HG03571 (cell line): ENCODE data around the gene WDR43.

Experiments
- ATAC-seq: cut with Tn5 transposase; IDR thresholded peaks from one replicate; pipeline ENCODE4 v1.9.1; 2021; ENCODE audit not compliant: unreplicated experiment

WDR43 gene

DNA sequence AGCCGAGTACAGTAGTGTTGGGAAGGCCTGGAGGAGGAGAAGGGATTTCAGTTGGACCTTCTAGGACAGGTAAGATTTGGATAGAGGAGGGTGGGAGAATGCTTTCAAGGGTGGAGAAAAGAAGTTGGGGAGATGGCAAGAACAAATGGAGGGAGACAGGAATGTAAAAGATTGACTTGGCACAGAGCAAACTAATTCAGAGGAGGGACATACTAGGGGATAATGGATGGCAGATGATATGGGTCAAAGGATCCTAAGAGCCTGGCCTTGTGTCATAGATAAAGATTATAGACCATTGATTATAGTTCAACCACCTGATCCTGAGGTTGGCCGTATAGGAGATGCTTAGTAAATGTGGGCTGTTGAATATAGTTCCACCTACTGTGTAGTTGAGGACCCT lies 12.4 kb downstream of the WDR43 start:
- no peak for ATAC-seq

DNA sequence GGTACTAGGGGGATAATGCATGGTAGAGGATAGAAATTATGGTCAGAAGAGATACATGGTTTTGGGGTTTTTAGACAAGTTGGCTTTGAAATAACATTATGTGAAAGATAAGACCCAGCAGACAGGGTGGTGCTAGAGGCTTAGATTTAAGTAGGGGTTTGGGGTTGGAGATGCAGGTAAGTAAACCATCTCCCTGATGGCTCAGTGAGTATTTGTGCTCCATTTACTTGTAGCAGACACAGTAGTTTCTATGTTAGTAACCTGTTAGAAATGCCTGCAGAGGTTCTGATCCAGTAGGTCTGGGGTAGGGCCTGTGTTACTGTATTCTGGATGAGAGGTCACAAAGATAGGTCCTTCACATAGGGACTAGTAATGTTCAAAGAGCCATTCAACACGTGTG lies 13.7 kb downstream of the WDR43 start:
- no peak for ATAC-seq

DNA sequence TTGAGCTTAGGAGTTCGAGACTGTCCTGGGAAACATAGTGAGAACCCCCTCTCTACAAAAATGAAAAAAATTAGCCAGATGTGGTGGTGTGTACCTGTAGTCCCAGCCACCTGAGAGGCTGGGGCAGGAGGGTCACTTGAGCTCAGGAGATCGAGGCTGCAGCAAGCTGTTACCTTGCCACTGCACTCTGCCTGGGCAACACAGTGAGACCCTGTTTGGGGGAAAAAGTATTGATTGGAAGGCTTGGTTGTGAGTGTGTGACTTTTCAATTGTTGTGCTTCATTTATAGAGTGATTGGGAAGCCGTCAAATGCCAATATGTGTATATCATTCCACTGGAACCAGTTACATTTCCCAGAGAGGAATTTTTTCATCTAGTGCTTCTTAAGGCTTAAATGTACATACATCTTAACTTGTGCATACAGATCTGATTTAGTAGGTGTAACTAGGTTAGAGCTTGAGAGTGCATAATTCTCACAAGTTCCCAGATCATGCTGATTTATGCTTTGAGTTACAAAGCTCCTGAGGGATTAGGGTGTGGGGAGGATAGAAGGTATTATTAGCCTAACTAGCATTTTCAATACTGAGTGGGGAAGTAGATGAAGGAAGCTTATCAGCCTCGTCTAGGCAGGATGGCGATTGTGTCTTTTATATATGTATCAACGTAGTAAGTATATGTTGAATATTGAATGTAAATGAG lies 15.3 kb downstream of the WDR43 start:
- ATAC-seq = no peak

DNA sequence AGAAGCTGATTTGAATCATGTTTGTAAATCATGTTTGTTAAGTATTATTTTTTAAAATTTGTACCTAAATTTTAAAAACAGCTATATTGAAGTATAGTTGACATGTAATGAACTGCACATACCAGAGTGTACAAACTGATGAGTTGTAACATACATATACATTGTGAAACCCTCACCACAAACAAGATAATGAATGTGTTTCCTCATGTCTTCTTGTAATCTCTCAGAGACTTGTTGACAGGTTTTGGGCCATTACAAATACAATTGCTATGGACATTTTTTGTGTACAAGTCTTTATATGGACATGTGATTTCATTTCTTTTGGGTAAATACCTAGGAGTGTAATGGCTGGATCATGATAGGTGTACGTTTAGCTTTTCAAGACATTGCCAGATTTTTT lies 21.5 kb downstream of the WDR43 start:
- no peak for ATAC-seq

DNA sequence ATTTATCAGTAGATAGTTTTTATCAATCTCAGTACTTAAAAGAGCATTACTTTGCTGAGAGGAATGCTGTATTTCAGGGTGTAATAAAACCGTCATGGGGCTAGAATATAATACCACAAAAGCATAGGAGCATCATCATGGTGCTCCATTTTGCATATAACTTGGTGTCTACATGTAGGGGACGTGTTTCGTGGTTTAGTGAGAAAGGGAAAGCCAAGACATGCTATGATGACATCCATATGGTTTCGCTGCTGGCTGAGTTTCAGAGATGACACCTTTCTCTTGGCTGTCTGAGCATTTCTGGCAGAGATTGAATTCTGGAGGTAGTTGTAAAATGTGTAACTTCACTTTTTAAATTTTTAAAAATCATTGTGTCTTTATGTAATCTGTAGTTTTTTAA lies 32.4 kb downstream of the WDR43 start:
- no peak for ATAC-seq

DNA sequence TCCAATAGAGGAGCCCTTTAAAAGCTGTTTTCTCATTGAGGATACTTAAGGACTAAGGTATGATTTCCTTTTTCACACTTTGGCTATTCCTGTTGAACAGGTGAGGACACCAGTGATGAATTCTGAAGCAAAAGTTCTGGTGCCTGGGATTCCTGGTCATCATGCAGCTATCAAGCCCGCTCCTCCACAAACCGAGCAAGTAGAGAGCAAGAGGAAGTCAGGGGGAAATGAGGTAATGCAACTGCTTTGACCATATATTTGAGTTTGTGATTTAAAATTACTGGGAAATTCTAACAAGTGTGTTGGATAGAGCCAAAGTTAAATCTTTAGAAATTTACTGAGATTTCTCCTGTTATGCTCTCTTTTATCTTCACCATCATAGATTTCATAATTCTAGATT lies 33.0 kb downstream of the WDR43 start:
- ATAC-seq = no peak

DNA sequence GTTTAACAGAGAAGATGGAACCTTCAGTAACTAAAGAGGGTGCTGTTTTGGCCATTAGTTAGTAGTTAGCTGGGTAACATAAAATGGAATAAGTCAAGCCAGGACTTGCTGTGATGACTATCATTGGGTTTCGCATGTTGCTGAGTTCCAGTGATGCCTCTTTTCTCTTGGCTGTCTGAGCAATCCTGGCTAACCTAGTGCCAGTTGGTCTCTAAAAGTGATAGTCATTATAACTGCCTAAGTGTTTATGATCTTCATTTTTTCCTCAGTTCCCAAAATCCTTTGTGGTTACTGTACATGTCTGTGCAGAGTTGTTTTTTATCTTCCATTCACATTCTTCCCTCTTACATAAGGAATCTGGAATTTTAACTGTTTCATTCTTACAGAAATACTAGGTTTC lies 33.4 kb downstream of the WDR43 start:
- ATAC-seq = no peak

DNA sequence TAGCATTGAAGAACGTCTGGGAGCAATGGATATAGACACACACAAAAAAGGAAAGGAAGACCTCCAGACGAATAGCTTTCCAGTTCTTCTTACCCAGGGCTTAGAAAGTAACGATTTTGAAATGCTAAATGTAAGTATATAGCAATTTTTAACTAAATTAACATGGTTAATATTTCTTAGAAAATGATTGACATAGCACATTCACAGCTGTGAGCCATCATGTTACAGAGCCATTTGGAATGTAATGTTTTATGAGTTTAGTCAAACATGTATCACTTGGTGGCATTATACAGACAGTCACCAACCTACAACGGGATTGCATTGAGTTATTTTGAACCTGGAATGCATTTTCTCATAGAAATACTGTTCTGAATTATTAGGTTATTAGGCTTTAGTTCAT lies 35.1 kb downstream of the WDR43 start:
- no peak for ATAC-seq

DNA sequence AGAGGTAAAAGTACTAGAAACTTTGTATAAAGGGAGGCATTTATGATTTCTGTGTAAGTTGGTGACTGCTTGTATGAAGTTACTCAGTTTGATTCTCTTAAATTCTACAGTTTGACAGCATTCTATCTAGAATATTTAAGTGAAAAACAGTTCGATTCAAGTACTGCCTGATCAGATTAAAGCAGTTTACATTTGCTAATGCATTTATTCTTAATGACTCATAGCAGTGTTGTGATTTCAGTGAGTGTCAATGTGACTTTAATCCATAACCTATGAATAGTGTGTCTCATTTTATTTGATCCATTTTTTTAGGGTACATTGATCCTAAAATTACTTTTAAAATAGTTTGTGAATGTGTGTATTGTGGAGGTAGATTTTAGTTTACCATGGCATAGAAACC lies 35.7 kb downstream of the WDR43 start:
- ATAC-seq = no peak

DNA sequence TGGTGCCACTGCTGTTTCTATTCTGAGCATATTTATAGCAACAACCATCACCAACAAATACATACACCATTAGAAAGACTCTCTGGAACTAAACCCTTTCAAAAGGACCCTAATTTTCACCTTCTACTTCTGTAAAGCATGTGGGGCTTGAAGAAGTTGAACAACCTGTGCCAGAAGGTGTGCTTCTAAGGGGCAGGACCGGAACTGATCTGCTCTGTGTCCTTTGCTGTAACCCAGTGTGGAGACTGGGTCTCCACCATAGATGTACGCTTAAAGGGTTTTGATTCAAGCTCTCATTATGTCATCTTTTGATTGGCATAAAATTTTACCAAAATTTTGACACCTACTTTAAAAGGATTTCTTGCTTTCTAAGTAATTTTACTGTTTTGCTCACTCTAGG lies 40.3 kb downstream of the WDR43 start:
- ATAC-seq = no peak

DNA sequence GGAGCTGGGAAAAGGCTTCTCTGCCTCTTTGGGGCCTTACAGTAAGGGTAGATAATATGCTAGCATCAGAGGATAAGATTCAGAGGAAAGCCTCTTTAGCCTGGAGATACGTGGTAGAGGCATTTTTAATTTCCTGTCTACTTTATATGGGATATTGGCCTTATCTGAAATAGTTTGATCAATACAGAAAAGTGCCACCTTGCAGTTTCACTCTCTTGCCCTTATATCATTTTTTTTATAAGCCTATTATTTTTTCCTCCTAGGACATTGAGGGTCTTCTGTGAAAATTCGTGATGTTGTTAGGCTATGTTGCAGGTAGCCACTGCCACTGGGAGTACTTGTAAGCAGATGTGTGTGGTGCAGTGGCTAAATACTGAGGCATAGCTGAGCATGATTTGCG lies 46.5 kb downstream of the WDR43 start:
- no peak for ATAC-seq

DNA sequence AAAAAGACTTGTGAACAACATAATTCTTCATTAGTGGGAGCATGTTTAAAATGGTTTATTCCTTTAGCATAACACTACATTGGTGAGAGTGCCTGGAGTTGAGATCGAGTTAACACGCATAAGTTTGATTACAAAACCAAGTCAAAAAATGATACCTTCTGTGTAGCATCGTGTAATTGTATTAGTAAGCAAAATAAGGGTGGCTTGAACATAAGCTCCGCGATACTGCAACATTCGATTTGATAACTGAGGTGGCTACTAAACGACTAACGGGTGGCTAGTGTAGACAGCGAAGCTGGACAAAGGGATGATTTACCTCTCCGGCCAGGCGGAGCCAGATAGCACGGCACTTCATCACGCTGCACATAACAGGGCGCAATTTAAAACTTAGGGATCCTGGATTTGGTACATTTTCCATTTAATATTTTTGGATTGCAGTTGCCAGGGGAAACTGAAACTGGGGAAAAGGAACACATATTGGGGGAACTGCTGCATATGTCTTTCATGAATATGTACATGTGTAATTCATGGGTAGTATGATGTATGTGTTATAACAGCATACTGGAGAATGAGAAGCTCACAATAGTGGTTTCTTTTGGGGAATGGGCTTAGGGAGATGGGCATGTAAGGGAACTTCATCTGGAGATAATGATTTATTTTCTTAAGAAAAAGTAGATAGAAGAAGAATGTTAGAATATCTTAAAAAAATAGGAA lies 50.2 kb downstream of the WDR43 start:
- no peak for ATAC-seq

DNA sequence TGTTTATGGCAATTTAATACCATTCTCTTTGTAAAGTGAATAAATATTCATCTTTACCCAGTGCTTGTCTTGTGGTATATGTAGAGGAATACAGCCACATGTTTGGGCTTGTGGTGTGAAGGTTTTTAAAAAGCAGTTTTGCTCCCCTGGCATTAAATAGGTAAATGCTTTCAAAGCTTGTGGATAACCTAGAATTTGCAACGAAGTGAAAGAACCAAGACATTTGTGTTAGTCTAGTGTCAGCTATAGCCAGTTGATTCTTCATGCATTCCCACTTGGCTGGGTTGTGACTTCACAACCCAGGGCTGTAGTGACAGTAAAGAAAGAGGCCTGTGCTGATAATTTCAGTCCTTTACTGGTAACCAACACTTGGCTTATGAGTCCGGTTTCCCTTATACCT lies 53.7 kb downstream of the WDR43 start:
- ATAC-seq = no peak

DNA sequence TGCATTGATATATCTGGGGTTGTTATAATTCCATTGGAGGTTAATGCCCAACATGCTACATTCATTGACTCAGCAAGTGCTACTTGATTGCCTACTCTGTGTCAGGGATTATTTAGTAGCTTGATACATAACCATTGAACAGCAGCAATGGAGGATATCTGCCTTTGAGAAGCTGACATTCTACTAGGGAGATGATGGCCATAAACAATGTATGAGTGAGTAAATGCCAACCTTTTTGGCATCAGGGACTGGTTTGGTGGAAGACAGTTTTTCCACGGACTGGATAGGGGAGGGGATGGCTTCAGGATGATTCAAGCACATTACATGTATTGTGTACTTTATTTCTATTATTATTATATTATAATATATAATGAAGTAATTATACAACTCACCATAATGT lies 54.7 kb downstream of the WDR43 start:
- ATAC-seq = no peak

DNA sequence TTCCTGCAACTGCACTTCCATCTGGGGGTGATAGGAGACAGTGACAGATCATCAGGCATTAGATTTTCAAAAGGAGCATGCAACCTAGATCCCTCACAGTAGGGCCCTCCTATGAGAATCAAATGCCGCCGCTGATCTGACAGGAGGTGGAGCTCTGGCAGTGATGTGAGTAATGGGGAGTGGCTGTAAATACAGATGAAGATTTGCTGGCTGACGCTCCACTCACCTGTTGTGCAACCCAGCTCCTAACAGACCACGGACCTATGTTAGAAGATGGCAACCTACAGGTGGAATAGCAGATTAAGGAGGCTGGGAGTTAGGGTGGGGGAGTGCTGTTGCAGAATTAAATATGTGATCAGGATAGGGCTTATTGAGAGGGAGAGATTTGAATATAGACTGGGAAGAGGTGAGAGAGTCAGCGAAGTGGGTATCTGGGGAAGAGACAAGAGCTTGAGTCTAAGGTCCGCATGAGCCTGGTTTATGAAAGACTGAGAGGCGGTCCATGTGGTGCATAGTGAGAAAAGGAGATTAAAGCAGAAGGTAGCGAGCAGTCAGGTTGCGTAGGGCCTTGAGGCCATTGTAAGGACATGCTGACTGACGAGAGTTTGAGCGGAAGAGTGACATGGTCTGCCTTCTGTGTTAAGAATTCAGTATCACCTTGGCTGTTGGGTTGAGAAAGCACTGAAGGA lies 55.3 kb downstream of the WDR43 start:
- no peak for ATAC-seq

DNA sequence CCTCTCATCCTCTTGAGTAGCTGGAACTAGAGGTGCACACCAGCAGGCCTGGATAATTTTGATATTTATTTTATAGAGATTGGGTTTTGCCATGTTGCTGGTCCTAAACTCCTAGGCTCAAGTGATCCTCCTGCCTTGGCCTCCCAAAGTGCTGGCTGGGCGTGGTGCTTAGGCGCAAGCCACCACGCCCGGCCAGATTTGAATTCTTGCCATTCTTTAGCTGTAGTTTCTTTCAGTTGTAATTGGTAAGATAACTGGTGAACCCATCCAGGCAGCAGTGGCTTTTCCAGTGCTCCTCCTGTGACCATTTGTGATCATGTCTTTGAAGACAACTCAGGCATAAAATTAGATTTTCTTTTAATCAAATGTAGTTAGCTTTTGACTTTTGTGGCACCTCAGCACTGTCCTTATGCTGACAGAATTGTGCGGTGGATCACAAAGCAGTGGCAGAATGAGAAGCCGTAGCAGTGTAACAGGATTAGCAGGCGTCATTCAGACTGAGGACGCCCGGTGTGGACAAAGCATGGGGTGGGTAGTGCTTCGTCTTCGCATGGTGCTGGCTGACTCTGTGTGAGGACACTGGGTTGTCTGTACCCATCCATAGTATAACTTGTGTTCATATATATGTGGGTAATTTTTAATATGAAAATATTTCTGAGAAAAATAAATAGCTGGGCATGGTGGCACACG lies 56.6 kb downstream of the WDR43 start:
- no peak for ATAC-seq

DNA sequence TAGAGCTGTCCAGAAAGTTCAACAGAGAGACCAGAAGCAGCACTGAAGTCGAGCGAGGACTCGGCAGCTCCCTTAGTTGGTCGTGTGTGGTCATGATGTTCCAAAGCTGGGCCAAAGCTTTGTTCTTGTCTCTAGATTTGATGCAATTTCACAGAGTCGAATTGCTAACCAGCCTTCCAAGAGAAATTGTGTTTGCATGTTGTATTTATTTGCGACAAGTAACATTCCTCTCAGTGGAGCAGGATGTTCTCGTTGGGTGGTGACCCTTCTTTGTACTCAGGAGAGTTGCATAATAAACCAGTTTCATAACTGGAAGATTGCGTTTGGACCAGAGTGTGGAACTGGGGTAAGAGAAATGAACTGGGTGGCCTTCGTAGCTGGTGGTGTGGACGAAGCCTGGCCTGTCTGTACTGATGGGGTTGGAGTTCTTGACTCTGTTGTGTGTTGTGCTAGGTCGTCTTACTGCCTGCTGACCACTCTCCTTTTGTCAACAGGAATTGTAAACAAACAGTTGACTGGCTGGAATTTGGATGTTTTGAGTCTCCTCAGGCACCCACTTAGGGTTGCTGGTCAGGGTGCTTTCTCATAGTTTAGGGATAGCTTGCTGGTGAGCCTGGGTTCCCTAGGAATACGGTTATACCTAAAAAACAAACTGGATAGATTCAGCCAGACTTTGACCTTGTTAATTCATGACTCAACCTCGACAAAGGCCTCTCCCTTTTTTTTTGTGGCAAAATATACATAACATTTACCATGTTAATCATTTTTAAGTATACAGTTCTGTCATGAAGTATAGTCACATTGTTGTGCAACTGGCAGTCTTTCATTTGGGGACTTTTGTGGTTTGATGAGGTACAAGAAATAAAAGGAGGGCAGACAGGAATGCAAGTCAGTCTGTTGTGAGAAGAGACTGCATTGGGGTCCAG lies 57.7 kb downstream of the WDR43 start:
- no peak for ATAC-seq

DNA sequence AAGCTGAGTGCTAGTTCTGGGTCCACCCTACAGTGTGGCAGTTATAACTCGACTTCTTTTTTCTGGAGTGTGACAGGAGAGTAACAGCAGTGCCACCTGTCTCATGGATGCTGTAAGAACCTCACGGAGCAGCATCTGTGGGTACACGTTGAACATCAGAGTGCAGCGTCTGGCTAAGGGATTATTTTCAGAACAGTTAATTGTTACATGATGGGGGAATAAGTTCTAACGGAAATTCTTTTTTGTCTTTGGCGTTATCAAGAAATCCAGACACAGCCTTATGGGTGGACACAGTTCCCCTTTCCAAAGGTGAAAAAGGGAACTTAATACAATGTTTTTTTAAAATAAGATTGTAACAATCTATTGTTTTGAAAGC lies 58.4 kb downstream of the WDR43 start:
- ATAC-seq = no peak

DNA sequence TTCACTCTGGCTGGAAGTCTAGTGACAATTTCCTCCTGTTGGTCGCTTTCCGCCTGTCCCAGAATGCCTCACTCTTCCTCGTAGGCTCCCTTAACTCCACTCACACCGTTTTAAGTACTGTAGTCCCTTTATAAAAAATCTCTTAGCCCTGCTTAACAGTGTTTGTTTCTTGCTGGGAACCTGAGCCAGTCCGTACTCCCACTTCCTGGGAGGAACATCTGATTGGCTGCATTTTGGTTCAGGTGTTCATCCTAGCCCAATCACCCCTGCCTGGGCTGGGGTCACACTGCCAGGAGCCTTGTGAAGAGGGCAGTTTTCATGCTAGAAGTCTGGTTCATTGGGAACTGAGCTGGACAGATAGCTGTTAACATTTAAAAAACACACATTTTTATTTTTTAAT lies 61.0 kb downstream of the WDR43 start:
- ATAC-seq = no peak

DNA sequence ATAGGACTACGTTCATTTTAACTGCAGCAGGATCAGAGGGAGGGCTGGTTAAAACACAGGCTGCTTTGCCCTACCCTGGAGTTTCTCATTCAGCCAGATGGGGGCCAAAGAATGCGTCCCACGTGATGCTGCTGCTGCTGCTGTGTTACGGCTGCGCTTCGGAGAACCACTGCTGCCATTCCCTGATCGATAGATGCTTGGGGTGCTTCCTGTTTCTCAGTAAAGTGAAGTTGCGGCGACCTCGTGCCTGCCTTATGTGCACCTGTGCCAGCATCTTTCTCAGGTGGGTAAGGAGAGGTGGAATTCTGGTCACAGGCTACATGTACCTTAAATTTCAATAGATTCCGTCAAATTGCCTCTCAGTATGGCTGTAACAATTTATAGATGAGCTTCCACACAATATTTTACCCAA lies 62.0 kb downstream of the WDR43 start:
- ATAC-seq = no peak

DNA sequence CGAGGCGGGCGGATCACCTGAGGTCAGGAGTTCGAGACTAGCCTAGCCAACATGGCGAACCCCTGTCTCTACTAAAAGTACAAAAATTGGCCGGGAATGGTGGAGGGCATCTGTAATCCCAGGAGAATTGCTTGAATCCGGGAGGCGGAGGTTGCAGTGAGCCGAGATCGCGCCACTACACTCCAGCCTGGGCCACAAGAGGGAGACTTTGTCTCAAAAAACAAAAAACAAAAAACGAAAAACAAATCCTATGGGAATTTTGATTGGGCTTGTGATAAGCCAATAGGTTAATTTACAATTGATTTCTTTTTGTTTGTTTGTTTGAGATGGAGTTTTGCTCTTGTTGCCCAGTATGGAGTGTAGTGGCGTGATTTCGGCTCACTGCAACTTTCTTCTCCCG lies 62.4 kb downstream of the WDR43 start:
- ATAC-seq = no peak
